Measurements from ENCODE around the gene RANBP2.
"Not testable (repeated sequence)": the region's sequence is repeated elsewhere in the genome, so short reads cannot be mapped to it uniquely, and the experiment has no call there.

RANBP2 gene

DNA sequence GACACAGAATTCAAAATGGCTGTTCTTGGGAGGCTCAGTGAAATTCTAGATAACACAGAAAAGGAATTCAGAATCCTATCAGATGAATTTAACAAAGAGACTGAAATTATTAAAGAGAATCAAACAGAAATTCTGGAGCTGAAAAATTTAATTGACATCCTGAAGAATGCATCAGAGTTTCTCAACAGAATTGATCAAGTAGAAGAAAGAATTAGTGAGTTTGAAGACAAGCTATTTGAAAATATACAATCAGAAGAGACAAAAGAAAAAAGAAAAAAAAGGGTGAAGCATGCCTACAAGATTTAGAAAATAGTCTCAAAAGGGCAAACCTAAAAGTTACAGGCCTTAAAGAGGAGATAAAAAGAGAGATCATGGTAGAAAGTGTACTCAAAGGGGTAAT lies 12.0 kb upstream of the RANBP2 start:
- no peak overlapping the region for H3K27ac ChIP-seq (ENCODE audit: poor library complexity, severe bottlenecking)
- H3K4me3 ChIP-seq (ENCODE audit: severe bottlenecking) = no peak overlapping the region
- no peaks in the 10 kb centered on the region for H3K9me3 ChIP-seq (ENCODE audit: severe bottlenecking)
- H3K4me1 ChIP-seq (ENCODE audit: insufficient read depth, poor library complexity, severe bottlenecking) = no peaks in the 10 kb centered on the region
- DNase-seq (ENCODE audit: low spot score) = no peak
- no peaks in the 10 kb centered on the region for H3K27me3 ChIP-seq (ENCODE audit: insufficient read depth, poor library complexity, severe bottlenecking)
- H3K36me3 ChIP-seq (ENCODE audit: low read depth) = no peaks in the 10 kb centered on the region
- TF ChIP-seq, protein P1, sequence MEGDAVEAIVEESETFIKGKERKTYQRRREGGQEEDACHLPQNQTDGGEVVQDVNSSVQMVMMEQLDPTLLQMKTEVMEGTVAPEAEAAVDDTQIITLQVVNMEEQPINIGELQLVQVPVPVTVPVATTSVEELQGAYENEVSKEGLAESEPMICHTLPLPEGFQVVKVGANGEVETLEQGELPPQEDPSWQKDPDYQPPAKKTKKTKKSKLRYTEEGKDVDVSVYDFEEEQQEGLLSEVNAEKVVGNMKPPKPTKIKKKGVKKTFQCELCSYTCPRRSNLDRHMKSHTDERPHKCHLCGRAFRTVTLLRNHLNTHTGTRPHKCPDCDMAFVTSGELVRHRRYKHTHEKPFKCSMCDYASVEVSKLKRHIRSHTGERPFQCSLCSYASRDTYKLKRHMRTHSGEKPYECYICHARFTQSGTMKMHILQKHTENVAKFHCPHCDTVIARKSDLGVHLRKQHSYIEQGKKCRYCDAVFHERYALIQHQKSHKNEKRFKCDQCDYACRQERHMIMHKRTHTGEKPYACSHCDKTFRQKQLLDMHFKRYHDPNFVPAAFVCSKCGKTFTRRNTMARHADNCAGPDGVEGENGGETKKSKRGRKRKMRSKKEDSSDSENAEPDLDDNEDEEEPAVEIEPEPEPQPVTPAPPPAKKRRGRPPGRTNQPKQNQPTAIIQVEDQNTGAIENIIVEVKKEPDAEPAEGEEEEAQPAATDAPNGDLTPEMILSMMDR (IDR thresholded peaks at IDR 0.05; ENCODE audit: poor library complexity, severe bottlenecking) = no peak
- no peak for ATAC-seq (ENCODE audit: low read depth)

DNA sequence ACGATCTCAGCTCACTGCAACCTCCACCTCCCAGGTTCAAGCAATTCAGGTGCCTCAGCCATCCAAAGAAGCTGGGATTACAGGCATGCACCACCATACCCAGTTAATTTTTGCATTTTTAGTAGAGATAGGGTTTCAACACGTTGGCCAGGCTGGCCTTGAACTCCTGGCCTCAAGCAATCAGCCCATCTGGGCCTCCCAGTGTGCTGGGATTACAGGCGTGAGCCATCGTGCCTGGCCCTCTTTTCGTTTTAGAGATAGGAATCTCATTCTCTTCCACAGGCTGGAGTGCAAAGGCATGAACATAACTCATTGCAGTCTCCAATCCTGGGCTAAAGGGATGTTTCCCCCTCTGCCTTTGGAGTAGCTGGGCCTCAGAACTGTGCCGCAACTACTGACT lies 2.3 kb upstream of the RANBP2 start:
- H3K9me3 ChIP-seq (ENCODE audit: severe bottlenecking); H3K36me3 ChIP-seq (ENCODE audit: low read depth); H3K4me1 ChIP-seq (ENCODE audit: insufficient read depth, poor library complexity, severe bottlenecking); H3K4me3 ChIP-seq (ENCODE audit: severe bottlenecking); DNase-seq (ENCODE audit: low spot score); H3K27ac ChIP-seq (ENCODE audit: poor library complexity, severe bottlenecking); ATAC-seq (ENCODE audit: low read depth); H3K27me3 ChIP-seq (ENCODE audit: insufficient read depth, poor library complexity, severe bottlenecking): not testable (repeated sequence)

DNA sequence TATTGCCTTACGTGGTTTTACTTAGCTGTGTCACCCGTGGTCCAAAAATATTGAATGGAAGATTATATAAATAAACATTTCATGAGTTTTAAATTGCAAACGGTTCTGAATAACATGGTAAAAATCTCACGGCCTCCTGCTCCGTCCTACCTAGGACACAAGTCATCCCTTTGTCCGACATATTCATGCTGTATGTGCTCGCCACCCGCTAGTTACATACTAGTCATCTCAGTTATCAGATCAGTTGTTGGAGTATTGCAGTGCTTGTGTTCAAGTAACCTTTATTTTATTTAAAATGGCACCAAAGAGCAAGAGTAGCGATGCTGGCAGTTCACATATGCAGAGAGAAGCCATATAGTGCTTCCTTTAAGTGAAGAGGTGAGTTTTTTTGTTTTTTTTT lies 6.8 kb downstream of the RANBP2 start:
- not testable (repeated sequence) for H3K27me3 ChIP-seq (ENCODE audit: insufficient read depth, poor library complexity, severe bottlenecking); H3K4me1 ChIP-seq (ENCODE audit: insufficient read depth, poor library complexity, severe bottlenecking); H3K4me3 ChIP-seq (ENCODE audit: severe bottlenecking); DNase-seq (ENCODE audit: low spot score); H3K9me3 ChIP-seq (ENCODE audit: severe bottlenecking); H3K27ac ChIP-seq (ENCODE audit: poor library complexity, severe bottlenecking); ATAC-seq (ENCODE audit: low read depth); H3K36me3 ChIP-seq (ENCODE audit: low read depth)

DNA sequence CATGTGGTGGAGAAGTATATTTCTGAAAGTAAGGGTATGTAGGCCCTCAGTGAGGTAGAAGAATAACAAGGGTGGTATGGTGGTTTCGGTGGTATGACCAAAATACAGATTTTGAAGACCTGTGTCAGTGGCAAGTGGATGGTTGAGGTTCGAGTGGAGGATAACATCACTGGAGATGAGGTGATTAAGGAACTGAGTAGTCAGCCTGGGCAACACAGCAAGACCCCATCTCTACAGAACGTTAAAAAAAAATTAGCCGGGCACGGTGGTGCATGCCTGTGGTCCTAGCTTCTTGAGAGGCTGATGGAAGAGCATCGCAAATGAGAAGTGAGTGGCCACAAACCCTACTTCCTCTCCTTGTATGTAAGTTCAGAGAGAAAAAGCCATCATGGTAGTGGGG lies 15.4 kb downstream of the RANBP2 start:
- not testable (repeated sequence) for H3K4me3 ChIP-seq (ENCODE audit: severe bottlenecking); ATAC-seq (ENCODE audit: low read depth); H3K4me1 ChIP-seq (ENCODE audit: insufficient read depth, poor library complexity, severe bottlenecking); H3K27ac ChIP-seq (ENCODE audit: poor library complexity, severe bottlenecking); H3K9me3 ChIP-seq (ENCODE audit: severe bottlenecking); H3K27me3 ChIP-seq (ENCODE audit: insufficient read depth, poor library complexity, severe bottlenecking); DNase-seq (ENCODE audit: low spot score)
- H3K36me3 ChIP-seq (ENCODE audit: low read depth) = peaks cover 46% of the 10 kb centered on the region

DNA sequence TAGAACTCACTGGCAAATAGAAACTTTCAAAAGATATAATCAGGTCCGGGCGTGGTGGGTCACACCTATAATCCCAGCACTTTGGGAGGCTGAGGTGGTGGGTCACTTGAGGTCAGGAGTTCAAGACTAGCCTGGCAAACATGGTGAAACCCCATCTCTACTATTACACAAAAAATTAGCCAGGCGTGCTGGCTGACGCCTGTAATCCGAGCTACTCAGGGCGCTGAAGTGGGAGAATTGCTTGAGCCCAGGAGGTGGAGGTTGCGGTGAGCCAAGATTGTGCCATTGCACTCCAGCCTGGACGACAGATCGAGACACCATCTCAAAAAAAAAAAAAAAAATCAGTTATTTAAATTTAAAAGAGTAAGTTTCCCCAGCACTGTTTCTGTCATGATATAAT lies 38.7 kb downstream of the RANBP2 start:
- DNase-seq (ENCODE audit: low spot score); H3K27me3 ChIP-seq (ENCODE audit: insufficient read depth, poor library complexity, severe bottlenecking): not testable (repeated sequence)
- H3K36me3 ChIP-seq (ENCODE audit: low read depth) = peaks cover 35% of the 10 kb centered on the region

DNA sequence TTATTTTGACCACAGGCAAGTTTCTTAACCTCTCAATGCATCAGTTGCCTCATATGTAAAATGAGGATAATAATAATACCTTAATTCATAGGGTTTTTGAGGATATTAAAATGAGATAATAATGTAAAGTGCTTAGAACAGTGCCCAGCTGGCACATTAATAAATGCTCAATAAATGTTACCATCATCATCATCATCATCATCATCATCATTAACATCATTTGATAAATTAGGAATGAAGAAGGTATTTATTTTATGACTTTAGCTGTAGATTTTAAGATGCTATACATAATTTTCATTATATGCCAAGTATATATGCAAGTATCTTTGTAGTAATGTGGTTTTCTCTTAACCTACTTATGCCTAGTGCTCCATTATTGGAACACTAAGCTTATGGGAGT lies 43.3 kb downstream of the RANBP2 start:
- not testable (repeated sequence) for DNase-seq (ENCODE audit: low spot score); H3K4me1 ChIP-seq (ENCODE audit: insufficient read depth, poor library complexity, severe bottlenecking); H3K27ac ChIP-seq (ENCODE audit: poor library complexity, severe bottlenecking); ATAC-seq (ENCODE audit: low read depth); H3K27me3 ChIP-seq (ENCODE audit: insufficient read depth, poor library complexity, severe bottlenecking); H3K4me3 ChIP-seq (ENCODE audit: severe bottlenecking); H3K9me3 ChIP-seq (ENCODE audit: severe bottlenecking)
- H3K36me3 ChIP-seq (ENCODE audit: low read depth) = peaks cover 49% of the 10 kb centered on the region

More for the DNA sequence above, 38.7 kb downstream of the RANBP2 start:
- H3K4me3 ChIP-seq (ENCODE audit: severe bottlenecking); H3K4me1 ChIP-seq (ENCODE audit: insufficient read depth, poor library complexity, severe bottlenecking); ATAC-seq (ENCODE audit: low read depth); H3K27ac ChIP-seq (ENCODE audit: poor library complexity, severe bottlenecking); H3K9me3 ChIP-seq (ENCODE audit: severe bottlenecking): not testable (repeated sequence)

DNA sequence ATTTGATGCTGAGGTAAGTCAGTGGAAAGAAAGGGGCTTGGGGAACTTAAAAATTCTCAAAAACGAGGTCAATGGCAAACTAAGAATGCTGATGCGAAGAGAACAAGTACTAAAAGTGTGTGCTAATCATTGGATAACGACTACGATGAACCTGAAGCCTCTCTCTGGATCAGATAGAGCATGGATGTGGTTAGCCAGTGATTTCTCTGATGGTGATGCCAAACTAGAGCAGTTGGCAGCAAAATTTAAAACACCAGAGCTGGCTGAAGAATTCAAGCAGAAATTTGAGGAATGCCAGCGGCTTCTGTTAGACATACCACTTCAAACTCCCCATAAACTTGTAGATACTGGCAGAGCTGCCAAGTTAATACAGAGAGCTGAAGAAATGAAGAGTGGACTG lies 47.4 kb downstream of the RANBP2 start:
- peaks cover 55% of the 10 kb centered on the region for H3K36me3 ChIP-seq (ENCODE audit: low read depth)
- H3K4me1 ChIP-seq (ENCODE audit: insufficient read depth, poor library complexity, severe bottlenecking); DNase-seq (ENCODE audit: low spot score); H3K9me3 ChIP-seq (ENCODE audit: severe bottlenecking); H3K27ac ChIP-seq (ENCODE audit: poor library complexity, severe bottlenecking); H3K4me3 ChIP-seq (ENCODE audit: severe bottlenecking); H3K27me3 ChIP-seq (ENCODE audit: insufficient read depth, poor library complexity, severe bottlenecking); ATAC-seq (ENCODE audit: low read depth): not testable (repeated sequence)

DNA sequence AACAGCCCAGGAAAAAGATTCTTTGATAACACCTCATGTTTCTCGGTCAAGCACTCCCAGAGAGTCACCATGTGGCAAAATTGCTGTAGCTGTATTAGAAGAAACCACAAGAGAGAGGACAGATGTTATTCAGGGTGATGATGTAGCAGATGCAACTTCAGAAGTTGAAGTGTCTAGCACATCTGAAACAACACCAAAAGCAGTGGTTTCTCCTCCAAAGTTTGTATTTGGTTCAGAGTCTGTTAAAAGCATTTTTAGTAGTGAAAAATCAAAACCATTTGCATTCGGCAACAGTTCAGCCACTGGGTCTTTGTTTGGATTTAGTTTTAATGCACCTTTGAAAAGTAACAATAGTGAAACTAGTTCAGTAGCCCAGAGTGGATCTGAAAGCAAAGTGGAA lies 48.6 kb downstream of the RANBP2 start:
- not testable (repeated sequence) for H3K27me3 ChIP-seq (ENCODE audit: insufficient read depth, poor library complexity, severe bottlenecking); ATAC-seq (ENCODE audit: low read depth); H3K4me3 ChIP-seq (ENCODE audit: severe bottlenecking); H3K4me1 ChIP-seq (ENCODE audit: insufficient read depth, poor library complexity, severe bottlenecking); DNase-seq (ENCODE audit: low spot score); H3K27ac ChIP-seq (ENCODE audit: poor library complexity, severe bottlenecking); H3K9me3 ChIP-seq (ENCODE audit: severe bottlenecking)
- peaks cover 62% of the 10 kb centered on the region for H3K36me3 ChIP-seq (ENCODE audit: low read depth)
